ENCODE measurements around the gene KMT2C. TPM values are rescaled to one million over a fixed set of nuclear protein-coding genes. Genes with fewer than 3 reads are reported as not detected.

The KMT2C gene
- total RNA-seq, 4 donors from 2014 or later: 44.1 to 67.6 (median 63.9) TPM

DNA sequence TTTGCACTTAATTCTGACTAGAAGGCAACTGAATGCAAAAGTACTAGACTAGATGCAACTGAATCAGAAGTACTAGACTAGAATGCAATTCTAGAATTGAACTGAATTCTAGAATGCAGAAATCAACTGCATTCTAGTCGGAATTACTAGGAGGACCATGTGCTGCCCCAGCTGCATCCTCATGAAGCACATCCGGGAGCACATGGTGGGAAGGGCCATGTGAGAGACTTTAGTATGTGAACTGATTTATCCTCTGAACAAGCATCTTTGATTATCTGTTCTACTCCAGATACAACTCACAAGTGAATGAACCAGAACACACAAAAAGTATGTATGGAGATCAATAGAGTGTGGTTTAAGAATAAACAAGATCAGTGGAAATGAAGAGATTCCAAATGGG lies 295.2 kb downstream of the KMT2C start:
- Histone ChIP-seq H3K36me3 (peaks cover 3 to 84% of the 10 kb centered on the region in 2 donors), H3K27ac (no peak overlapping the region), H3K4me3 (no peak overlapping the region), H3K4me1 (peaks cover 0 to 3% of the 10 kb centered on the region in 2 donors), H3K27me3 (no peaks in the 10 kb centered on the region), H3K9me3 (no peaks in the 10 kb centered on the region)
- TF ChIP-seq CTCF (IDR thresholded peaks at IDR 0.05 in 4 of 5, conservative IDR thresholded peaks at IDR 0.05 in 1 of 5) (no peak), POLR2A (IDR thresholded peaks at IDR 0.05) (no peak)
- intact Hi-C loops (cut with DNase I; ENCODE audit: low total_unique reads) (loop anchor here (5.0 kb wide), 1 partner anchor 113 kb away; the partner anchor contains the start of gene GALNT11), in situ Hi-C loops (cut with MboI; ENCODE audit: low sequenced_read_pairs in 4 of 4) (no loop called here)
- no peak for DNase-seq
- no peak for ATAC-seq

GRCh38 chr7:152140067-152140466 lies 295.7 kb downstream of the KMT2C start:
- in situ Hi-C loops (cut with MboI; ENCODE audit: low sequenced_read_pairs in 4 of 4): no loop called here
- Histone ChIP-seq H3K4me3 (no peak overlapping the region), H3K36me3 (peaks cover 3 to 81% of the 10 kb centered on the region in 2 donors), H3K27ac (no peak overlapping the region), H3K4me1 (peaks cover 0 to 3% of the 10 kb centered on the region in 2 donors), H3K27me3 (no peaks in the 10 kb centered on the region), H3K9me3 (no peaks in the 10 kb centered on the region)
- intact Hi-C loops (cut with DNase I; ENCODE audit: low total_unique reads): loop anchor here (5.0 kb wide), 1 partner anchor 113 kb away; the partner anchor contains the start of gene GALNT11
- TF ChIP-seq CTCF (IDR thresholded peaks at IDR 0.05 in 4 of 5, conservative IDR thresholded peaks at IDR 0.05 in 1 of 5) (no peak), POLR2A (IDR thresholded peaks at IDR 0.05) (no peak)
- ATAC-seq: no peak
- DNase-seq: no peak

- no peak for DNase-seq
- Histone ChIP-seq H3K27ac (peak overlapping the region in 1 of 4 donors; percentile 30), H3K9me3 (no peaks in the 10 kb centered on the region), H3K4me3 (no peak overlapping the region), H3K27me3 (no peaks in the 10 kb centered on the region), H3K4me1 (peaks cover 0 to 3% of the 10 kb centered on the region in 2 donors), H3K36me3 (peaks cover 3 to 71% of the 10 kb centered on the region in 2 donors)
- intact Hi-C loops (cut with DNase I; ENCODE audit: low total_unique reads) (no loop called here), in situ Hi-C loops (cut with MboI; ENCODE audit: low sequenced_read_pairs in 4 of 4) (no loop called here)
- no peak for ATAC-seq
- TF ChIP-seq POLR2A (IDR thresholded peaks at IDR 0.05) (no peak), CTCF (IDR thresholded peaks at IDR 0.05 in 4 of 5, conservative IDR thresholded peaks at IDR 0.05 in 1 of 5) (no peak)
These were observed 298.3 kb downstream of the KMT2C start for GRCh38 chr7:152137476-152138025.

- H3K4me1 ChIP-seq: peaks cover 0 to 3% of the 10 kb centered on the region in 2 donors
- DNase-seq (no peak), ATAC-seq (peak in 1 of 2 donors; percentile 38)
- H3K27ac ChIP-seq: peak overlapping the region in 1 of 4 donors; percentile 23
- TF ChIP-seq POLR2A (IDR thresholded peaks at IDR 0.05): no peak
- no peak for TF ChIP-seq CTCF (IDR thresholded peaks at IDR 0.05 in 4 of 5, conservative IDR thresholded peaks at IDR 0.05 in 1 of 5)
- H3K4me3 ChIP-seq: no peak overlapping the region
- H3K9me3 ChIP-seq: no peaks in the 10 kb centered on the region
- H3K36me3 ChIP-seq: peaks cover 3 to 72% of the 10 kb centered on the region in 2 donors
- in situ Hi-C loops (cut with MboI; ENCODE audit: low sequenced_read_pairs in 4 of 4): no loop called here
- no peaks in the 10 kb centered on the region for H3K27me3 ChIP-seq
- intact Hi-C loops (cut with DNase I; ENCODE audit: low total_unique reads): no loop called here
These were observed 299.1 kb downstream of the KMT2C start for GRCh38 chr7:152136686-152137085.

Measured in gastrocnemius medialis (tissue), 4 donors.